Thyroid gland (tissue), 4 donors: ENCODE measurements around the gene PHF21B.

Experiments used
- POLR2A ChIP-seq, 2 donors: fragments of 450-650 bp; IDR thresholded peaks; one replicate each; pipeline ENCODE4 v1.6.1; 2017; ENCODE audit warnings: antibody characterized with exemption in 2 of 2, mild to moderate bottlenecking in 2 of 2, moderate library complexity in 1 of 2
- TF ChIP-seq, protein P1 (sequence below), 6 experiments: fragments of 200-600 bp in 3 of 6; fragments of 450-650 bp in 3 of 6; sonication (generic) in 3 of 6; IDR thresholded peaks; one replicate each; pipeline ENCODE4 v1.5.1; 2016 to 2019; ENCODE audit warnings: antibody characterized with exemption in 6 of 6, mild to moderate bottlenecking in 2 of 6, inconsistent platforms in 1 of 6, moderate library complexity in 1 of 6

DNA sequence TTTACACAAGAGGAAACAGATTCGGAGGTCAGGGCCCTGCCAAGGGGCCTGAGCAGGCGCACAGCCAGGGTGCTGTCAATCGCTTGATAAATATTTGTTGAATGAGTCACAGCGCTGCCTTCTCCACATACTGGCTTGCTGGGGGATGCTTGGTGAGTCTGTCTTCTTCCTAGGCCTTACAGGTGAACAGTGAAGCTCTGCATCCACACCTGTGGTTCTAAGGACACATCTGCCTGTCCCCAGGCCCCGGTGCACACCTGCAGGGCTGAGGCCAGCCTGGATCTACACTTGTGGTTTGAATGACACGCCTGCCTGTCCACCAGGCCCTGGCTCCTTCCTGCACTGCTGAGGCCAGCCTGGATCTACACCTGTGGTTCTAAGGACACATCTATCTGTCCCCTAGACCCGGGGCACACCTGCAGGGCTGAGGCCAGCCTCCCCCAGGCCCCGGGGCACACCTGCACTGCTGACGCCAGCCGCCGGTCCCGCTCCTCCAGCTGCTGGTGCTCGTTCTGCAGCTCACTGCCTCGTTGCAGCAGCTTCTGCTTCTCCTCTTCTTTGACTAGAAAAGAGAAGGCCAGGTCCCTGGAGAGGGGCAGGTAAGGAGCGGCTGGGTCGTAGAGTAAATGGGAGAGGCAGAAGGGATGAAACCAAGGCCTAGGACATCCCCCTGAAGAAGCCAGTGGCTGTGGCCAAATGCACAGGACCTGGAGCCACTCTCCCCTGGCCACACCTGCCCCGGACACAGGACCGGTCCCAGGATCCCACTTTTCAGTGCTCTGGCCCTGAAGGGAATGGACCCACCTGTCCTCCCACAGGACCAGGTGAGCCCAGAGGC, 124.6 kb downstream of the PHF21B start:
- TF ChIP-seq POLR2A (IDR thresholded peaks at IDR 0.05) = no peak
- TF ChIP-seq, protein P1, sequence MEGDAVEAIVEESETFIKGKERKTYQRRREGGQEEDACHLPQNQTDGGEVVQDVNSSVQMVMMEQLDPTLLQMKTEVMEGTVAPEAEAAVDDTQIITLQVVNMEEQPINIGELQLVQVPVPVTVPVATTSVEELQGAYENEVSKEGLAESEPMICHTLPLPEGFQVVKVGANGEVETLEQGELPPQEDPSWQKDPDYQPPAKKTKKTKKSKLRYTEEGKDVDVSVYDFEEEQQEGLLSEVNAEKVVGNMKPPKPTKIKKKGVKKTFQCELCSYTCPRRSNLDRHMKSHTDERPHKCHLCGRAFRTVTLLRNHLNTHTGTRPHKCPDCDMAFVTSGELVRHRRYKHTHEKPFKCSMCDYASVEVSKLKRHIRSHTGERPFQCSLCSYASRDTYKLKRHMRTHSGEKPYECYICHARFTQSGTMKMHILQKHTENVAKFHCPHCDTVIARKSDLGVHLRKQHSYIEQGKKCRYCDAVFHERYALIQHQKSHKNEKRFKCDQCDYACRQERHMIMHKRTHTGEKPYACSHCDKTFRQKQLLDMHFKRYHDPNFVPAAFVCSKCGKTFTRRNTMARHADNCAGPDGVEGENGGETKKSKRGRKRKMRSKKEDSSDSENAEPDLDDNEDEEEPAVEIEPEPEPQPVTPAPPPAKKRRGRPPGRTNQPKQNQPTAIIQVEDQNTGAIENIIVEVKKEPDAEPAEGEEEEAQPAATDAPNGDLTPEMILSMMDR (IDR thresholded peaks at IDR 0.05) = no peak
